IMR-90 (cell line): Measurements from ENCODE around the gene ALCAM. TPM values are rescaled to one million over a fixed set of nuclear protein-coding genes. Genes with fewer than 3 reads are reported as not detected.

Experiments used
- ATAC-seq: fragments of 200-7000 bp; cut with Tn5 transposase; 2 replicates; pipeline ENCODE4 v1.9.1; 2020; ENCODE audit warnings: low read depth, mild to moderate bottlenecking, moderate library complexity
- BruUV-seq: library from RNA; stranded (reverse); fragments of 400-500 nt; replicated peaks from 2 replicates; lab custom pipeline; 2021; lab: Mats Ljungman, UMichigan
- CTCF ChIA-PET: fragments of 300-600 bp; formaldehyde crosslinking; extraction: SDS; loops from one replicate; lab custom pipeline; 2021; ENCODE audit warnings: antibody characterized with exemption; lab: Yijun Ruan, JAX
- POLR2A ChIA-PET: fragments of 300-600 bp; sonication (Branson Sonifier 250); formaldehyde crosslinking; loops from one replicate; lab custom pipeline; 2022; ENCODE audit warnings: antibody characterized with exemption; ENCODE audit not compliant: unreplicated experiment; lab: Charles Lee
- DNase-seq: peaks from one replicate; pipeline ENCODE4 v3.0.0; 2013
- H2AFZ ChIP-seq: replicated peaks from 2 replicates; pipeline ENCODE3; 2013; ENCODE audit warnings: low read length, mild to moderate bottlenecking; ENCODE audit not compliant: poor library complexity
- H2AK5ac ChIP-seq: 2 replicates; pipeline ENCODE4 v1.6.1; 2013; ENCODE audit warnings: low read depth, low read length, inconsistent platforms
- H2AK9ac ChIP-seq: replicated peaks from 2 replicates; pipeline ENCODE3; 2013; ENCODE audit warnings: mild to moderate bottlenecking, low read depth, low read length, moderate library complexity; ENCODE audit not compliant: poor library complexity
- H2BK120ac ChIP-seq: 2 replicates; pipeline ENCODE4 v1.6.1; 2013; ENCODE audit warnings: low read depth, low read length, inconsistent platforms
- H2BK15ac ChIP-seq: 3 replicates; pipeline ENCODE4 v1.6.1; 2013; ENCODE audit warnings: low read depth, low read length, inconsistent platforms
- H2BK20ac ChIP-seq: 2 replicates; pipeline ENCODE4 v1.6.1; 2013; ENCODE audit warnings: low read depth, mild to moderate bottlenecking, inconsistent platforms, low read length, moderate library complexity
- H2BK5ac ChIP-seq: 2 replicates; pipeline ENCODE4 v1.6.1; 2013; ENCODE audit warnings: mild to moderate bottlenecking, low read depth, low read length, inconsistent platforms; ENCODE audit not compliant: poor library complexity, severe bottlenecking
- H3K14ac ChIP-seq: replicated peaks from 2 replicates; pipeline ENCODE4 v1.6.1; 2013; ENCODE audit warnings: low read depth, low read length, inconsistent platforms
- H3K18ac ChIP-seq: 2 replicates; pipeline ENCODE4 v1.6.1; 2013; ENCODE audit warnings: low read depth, low read length, control low read depth
- H3K23ac ChIP-seq: 2 replicates; pipeline ENCODE4 v1.6.1; 2013; ENCODE audit warnings: low read depth, low read length, inconsistent platforms
- H3K27ac ChIP-seq: 2 replicates; pipeline ENCODE4 v1.5.1; 2013; ENCODE audit warnings: mild to moderate bottlenecking, control low read depth, low read length; ENCODE audit not compliant: insufficient read depth
- H3K27me3 ChIP-seq: 2 replicates; pipeline ENCODE4 v1.6.1; 2013; ENCODE audit warnings: low read length; ENCODE audit not compliant: control insufficient read depth, insufficient read depth
- H3K36me3 ChIP-seq: 2 replicates; pipeline ENCODE4 v1.6.1; 2013; ENCODE audit warnings: low read length, mixed read lengths; ENCODE audit not compliant: control insufficient read depth, insufficient read depth
- H3K4ac ChIP-seq: 2 replicates; pipeline ENCODE4 v1.6.1; 2013; ENCODE audit warnings: low read depth, low read length, inconsistent platforms
- H3K4me1 ChIP-seq: 2 replicates; pipeline ENCODE4 v1.6.1; 2013; ENCODE audit warnings: low read length, mixed read lengths; ENCODE audit not compliant: control insufficient read depth, insufficient read depth
- H3K4me2 ChIP-seq: 2 replicates; pipeline ENCODE4 v1.6.1; 2013; ENCODE audit warnings: low read depth, mild to moderate bottlenecking, control low read depth, low read length, moderate library complexity
- H3K4me3 ChIP-seq: 2 replicates; pipeline ENCODE4 v1.5.1; 2013; ENCODE audit warnings: low read depth, mild to moderate bottlenecking, control low read depth, low read length, moderate library complexity; ENCODE audit not compliant: insufficient read depth
- H3K56ac ChIP-seq: 2 replicates; pipeline ENCODE4 v1.6.1; 2013; ENCODE audit warnings: low read length, inconsistent platforms; ENCODE audit not compliant: insufficient read depth; ENCODE audit errors: extremely low read depth
- H3K79me1 ChIP-seq, 2 experiments: 2 replicates each; pipeline ENCODE4 v1.6.1; 2013; ENCODE audit warnings: low read length in 2 of 2, inconsistent platforms in 1 of 2, low read depth in 1 of 2
- H3K9ac ChIP-seq: 2 replicates; pipeline ENCODE4 v1.6.1; 2013; ENCODE audit warnings: low read depth, low read length, control low read depth
- H3K9me1 ChIP-seq: 2 replicates; pipeline ENCODE4 v1.6.1; 2013; ENCODE audit warnings: low read length, inconsistent platforms; ENCODE audit not compliant: insufficient read depth
- H3K9me3 ChIP-seq: 2 replicates; pipeline ENCODE4 v1.6.1; 2013; ENCODE audit warnings: low read length; ENCODE audit not compliant: control insufficient read depth, insufficient read depth
- H4K20me1 ChIP-seq: 2 replicates; pipeline ENCODE4 v1.6.1; 2013; ENCODE audit warnings: low read length, inconsistent platforms; ENCODE audit not compliant: insufficient read depth
- H4K5ac ChIP-seq: 2 replicates; pipeline ENCODE4 v1.6.1; 2013; ENCODE audit warnings: mild to moderate bottlenecking, low read depth, low read length, control low read depth
- H4K8ac ChIP-seq, 2 experiments: 2 replicates each; pipeline ENCODE4 v1.6.1; 2013; ENCODE audit warnings: low read depth in 2 of 2, low read length in 2 of 2, control low read depth in 1 of 2, inconsistent platforms in 1 of 2
- H4K91ac ChIP-seq: 2 replicates; pipeline ENCODE4 v1.6.1; 2013; ENCODE audit warnings: low read depth, low read length, inconsistent platforms; ENCODE audit not compliant: insufficient read depth
- RFX5 ChIP-seq: IDR thresholded peaks from 2 replicates; pipeline ENCODE4 v1.8.0; 2012; ENCODE audit warnings: low read depth, mild to moderate bottlenecking, low read length, moderate library complexity
- SMC3 ChIP-seq: fragments of 150-350 bp; IDR thresholded peaks from 2 replicates; pipeline ENCODE4 v1.6.1; 2016; ENCODE audit warnings: low read depth, mild to moderate bottlenecking, antibody characterized with exemption, low read length, moderate library complexity
- WGBS, 2 experiments: methylation state at CpG; one replicate each; pipeline versions ENCODE4 v1.1.5 to v1.1.7; 2013; ENCODE audit warnings: missing lambda C conversion rate in 2 of 2; ENCODE audit not compliant: insufficient read length in 1 of 2; ENCODE audit errors: extremely low coverage in 2 of 2; 5-methylcytosine and 5-hydroxymethylcytosine counted together
- dilution Hi-C: fragments of 300-500 bp; cut with HindIII; formaldehyde crosslinking; loops from one replicate; pipeline ENCODE4 v1.14.3; 2018; ENCODE audit warnings: low sequenced_read_pairs; ENCODE audit not compliant: unreplicated experiment
- in situ Hi-C: fragments of 300-500 bp; cut with MboI; formaldehyde crosslinking; loops from 3 replicates; pipeline ENCODE4 v1.14.3; 2019; ENCODE audit warnings: low sequenced_read_pairs, inconsistent platforms, mixed read lengths
- intact Hi-C: fragments of 100-400 bp; cut with micrococcal nuclease; formaldehyde crosslinking; loops from 2 replicates; pipeline ENCODE4 v1.10.0; 2022
- polyA plus RNA-seq, 3 experiments: library from polyadenylated mRNA; depleted of rRNA; stranded (reverse); fragments of >200 nt; gene quantifications; 2 replicates each; pipeline ENCODE4 v1.2.3, GENCODE V29; 2012; ENCODE audit warnings: low replicate concordance in 1 of 3
- total RNA-seq: library from RNA; depleted of rRNA; stranded (reverse); fragments of >200 nt; gene quantifications from 2 replicates; pipeline ENCODE4 v1.2.3, GENCODE V29; 2012

ALCAM gene
- total and polyA plus RNA-seq, 2 of the 4 experiments (the other 2 are of a cell fraction): 117 to 423 TPM

GRCh38 chr3:105435277-105435676 lies 68.6 kb downstream of the ALCAM start:
- no peaks in the 10 kb centered on the region for H3K9me3 ChIP-seq
- no peak overlapping the region for H2AK5ac ChIP-seq
- peaks cover 30 to 39% of the 10 kb centered on the region in 2 experiments for H3K79me1 ChIP-seq
- H3K9ac ChIP-seq: no peak overlapping the region
- no CpG with 5 or more reads among the region's 3 CpGs for WGBS, 2 experiments
- H3K9me1 ChIP-seq: peaks cover 9% of the 10 kb centered on the region
- H4K91ac ChIP-seq: no peak overlapping the region
- no peak overlapping the region for H3K4me2 ChIP-seq
- H2AK9ac ChIP-seq: no peak overlapping the region
- no peak overlapping the region for H2BK20ac ChIP-seq
- H3K27me3 ChIP-seq: no peaks in the 10 kb centered on the region
- TF ChIP-seq RFX5 (no peak), SMC3 (no peak)
- H3K18ac ChIP-seq: no peak overlapping the region
- in situ Hi-C loops (no loop called here), dilution Hi-C loops (no loop called here), intact Hi-C loops (no loop called here)
- H3K36me3 ChIP-seq: peaks cover 2% of the 10 kb centered on the region
- no peak overlapping the region for H3K4me3 ChIP-seq
- ChIA-PET CTCF (no interaction called here), POLR2A (no interaction called here)
- H2BK120ac ChIP-seq: no peak overlapping the region
- no peak overlapping the region for H3K4ac ChIP-seq
- no peak for ATAC-seq
- no peak overlapping the region for H3K23ac ChIP-seq
- H3K14ac ChIP-seq: no peak overlapping the region
- H2BK5ac ChIP-seq: no peak overlapping the region
- BruUV-seq: no TSS peak
- no peak overlapping the region for H3K56ac ChIP-seq
- peaks cover 5% of the 10 kb centered on the region; the same call in 1 of the 2 replicates for H4K20me1 ChIP-seq
- H3K27ac ChIP-seq: no peak overlapping the region
- H2AFZ ChIP-seq: no peak overlapping the region
- no peak overlapping the region for H4K5ac ChIP-seq
- H3K4me1 ChIP-seq: peaks cover 15% of the 10 kb centered on the region
- no peak for DNase-seq
- no peak overlapping the region for H4K8ac ChIP-seq
- no peak overlapping the region for H2BK15ac ChIP-seq
